Measurements from ENCODE around the gene SH3GL3.

- TF ChIP-seq POLR2A (IDR thresholded peaks at IDR 0.05), result no peak
- no peak for TF ChIP-seq EP300 (IDR thresholded peaks at IDR 0.05)
These were observed 108.9 kb downstream of the SH3GL3 start for GRCh38 chr15:83556068-83556467.
